Right lobe of liver (tissue), 4 donors: Measurements from ENCODE around the gene CHM.
"Not testable (repeated sequence)": the region's sequence is repeated elsewhere in the genome, so short reads cannot be mapped to it uniquely, and the experiment has no call there.

Experiments
- POLR2A ChIP-seq: fragments of 450-650 bp; IDR thresholded peaks from one replicate; pipeline ENCODE4 v1.6.1; 2017; ENCODE audit warnings: antibody characterized with exemption, mild to moderate bottlenecking
- TF ChIP-seq, protein P1 (sequence below), 4 donors: fragments of 200-600 bp in 3 of 4; fragments of 450-650 bp in 1 of 4; IDR thresholded peaks; one replicate each; pipeline versions ENCODE4 v1.5.1 to v1.8.0; 2016 to 2022; ENCODE audit warnings: antibody characterized with exemption in 4 of 4, mild to moderate bottlenecking in 2 of 4
- donor health status: DM: no; HTN: no; CAD: no.
- donor health status: DM: no; HTN: no; CAD: no.
- donor health status: DM: no; HTN: yes; CAD: no.

DNA sequence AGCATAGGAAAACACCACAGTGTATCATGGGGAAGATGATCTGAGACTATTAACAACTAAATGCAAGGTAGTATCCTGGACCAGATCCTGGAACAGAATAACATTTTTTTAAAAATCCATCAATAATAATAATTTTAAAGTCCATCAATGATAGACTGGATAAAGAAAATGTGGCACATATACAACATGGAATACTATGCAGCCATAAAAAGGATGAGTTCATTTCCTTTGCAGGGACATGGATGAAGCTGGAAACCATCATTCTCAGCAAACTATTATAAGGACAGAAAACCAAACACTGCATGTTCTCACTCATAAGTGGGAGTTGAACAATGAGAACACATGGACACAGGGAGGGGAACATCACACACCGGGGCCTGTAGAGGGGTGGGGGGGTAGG is 37.6 kb downstream of the CHM start:
- TF ChIP-seq, protein P1, sequence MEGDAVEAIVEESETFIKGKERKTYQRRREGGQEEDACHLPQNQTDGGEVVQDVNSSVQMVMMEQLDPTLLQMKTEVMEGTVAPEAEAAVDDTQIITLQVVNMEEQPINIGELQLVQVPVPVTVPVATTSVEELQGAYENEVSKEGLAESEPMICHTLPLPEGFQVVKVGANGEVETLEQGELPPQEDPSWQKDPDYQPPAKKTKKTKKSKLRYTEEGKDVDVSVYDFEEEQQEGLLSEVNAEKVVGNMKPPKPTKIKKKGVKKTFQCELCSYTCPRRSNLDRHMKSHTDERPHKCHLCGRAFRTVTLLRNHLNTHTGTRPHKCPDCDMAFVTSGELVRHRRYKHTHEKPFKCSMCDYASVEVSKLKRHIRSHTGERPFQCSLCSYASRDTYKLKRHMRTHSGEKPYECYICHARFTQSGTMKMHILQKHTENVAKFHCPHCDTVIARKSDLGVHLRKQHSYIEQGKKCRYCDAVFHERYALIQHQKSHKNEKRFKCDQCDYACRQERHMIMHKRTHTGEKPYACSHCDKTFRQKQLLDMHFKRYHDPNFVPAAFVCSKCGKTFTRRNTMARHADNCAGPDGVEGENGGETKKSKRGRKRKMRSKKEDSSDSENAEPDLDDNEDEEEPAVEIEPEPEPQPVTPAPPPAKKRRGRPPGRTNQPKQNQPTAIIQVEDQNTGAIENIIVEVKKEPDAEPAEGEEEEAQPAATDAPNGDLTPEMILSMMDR (IDR thresholded peaks at IDR 0.05) = not testable (repeated sequence)
- TF ChIP-seq POLR2A = not testable (repeated sequence)
